Tibial nerve (tissue), 4 donors: ENCODE results near the gene MRPL19.

ENCODE experiments used
- EP300 ChIP-seq, 2 donors: sonication (generic); formaldehyde crosslinking; IDR thresholded peaks; one replicate each; pipeline ENCODE4 v1.6.1; 2017; ENCODE audit warnings: antibody characterized with exemption in 2 of 2, mild to moderate bottlenecking in 1 of 2
- POLR2A ChIP-seq, 2 donors: fragments of 450-650 bp; IDR thresholded peaks; one replicate each; pipeline ENCODE4 v1.6.1; 2017; ENCODE audit warnings: antibody characterized with exemption in 2 of 2, mild to moderate bottlenecking in 2 of 2, moderate library complexity in 2 of 2
- TF ChIP-seq, protein P1 (sequence below), 5 experiments: fragments of 200-600 bp in 3 of 5; fragments of 450-650 bp in 2 of 5; sonication (generic) in 3 of 5; IDR thresholded peaks; one replicate each; pipeline ENCODE4 v1.5.1; 2016 to 2019; ENCODE audit warnings: antibody characterized with exemption in 5 of 5, mild to moderate bottlenecking in 3 of 5, moderate library complexity in 2 of 5

DNA sequence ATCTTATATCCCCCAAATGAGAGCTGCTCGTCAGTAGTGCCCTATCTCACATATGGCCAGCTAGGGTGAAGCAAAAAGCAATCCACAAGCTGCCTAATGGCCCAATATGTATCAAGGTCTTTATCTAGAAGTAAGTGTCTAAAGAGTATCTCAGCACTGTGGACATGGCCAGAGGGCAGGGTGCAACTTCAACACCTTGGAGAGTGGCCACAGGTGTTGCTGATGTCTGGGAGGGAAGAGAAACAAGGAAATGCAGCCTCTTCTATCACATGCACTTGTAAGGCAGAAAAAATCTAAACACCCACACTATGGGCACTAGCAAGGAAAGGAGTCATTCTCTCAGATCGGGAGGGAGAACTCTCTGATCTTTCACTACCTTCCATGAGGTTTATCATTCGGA is 23.7 kb upstream of the MRPL19 start:
- TF ChIP-seq POLR2A (IDR thresholded peaks at IDR 0.05) (no peak), EP300 (IDR thresholded peaks at IDR 0.05) (no peak)
- TF ChIP-seq, protein P1, sequence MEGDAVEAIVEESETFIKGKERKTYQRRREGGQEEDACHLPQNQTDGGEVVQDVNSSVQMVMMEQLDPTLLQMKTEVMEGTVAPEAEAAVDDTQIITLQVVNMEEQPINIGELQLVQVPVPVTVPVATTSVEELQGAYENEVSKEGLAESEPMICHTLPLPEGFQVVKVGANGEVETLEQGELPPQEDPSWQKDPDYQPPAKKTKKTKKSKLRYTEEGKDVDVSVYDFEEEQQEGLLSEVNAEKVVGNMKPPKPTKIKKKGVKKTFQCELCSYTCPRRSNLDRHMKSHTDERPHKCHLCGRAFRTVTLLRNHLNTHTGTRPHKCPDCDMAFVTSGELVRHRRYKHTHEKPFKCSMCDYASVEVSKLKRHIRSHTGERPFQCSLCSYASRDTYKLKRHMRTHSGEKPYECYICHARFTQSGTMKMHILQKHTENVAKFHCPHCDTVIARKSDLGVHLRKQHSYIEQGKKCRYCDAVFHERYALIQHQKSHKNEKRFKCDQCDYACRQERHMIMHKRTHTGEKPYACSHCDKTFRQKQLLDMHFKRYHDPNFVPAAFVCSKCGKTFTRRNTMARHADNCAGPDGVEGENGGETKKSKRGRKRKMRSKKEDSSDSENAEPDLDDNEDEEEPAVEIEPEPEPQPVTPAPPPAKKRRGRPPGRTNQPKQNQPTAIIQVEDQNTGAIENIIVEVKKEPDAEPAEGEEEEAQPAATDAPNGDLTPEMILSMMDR (IDR thresholded peaks at IDR 0.05), result no peak
